GM12878 (cell line): ENCODE data around the gene LMNTD2. TPM values are rescaled to one million over a fixed set of nuclear protein-coding genes. Genes with fewer than 3 reads are reported as not detected.

Experiments
- BHLHE40 ChIP-seq, 2 experiments: fragments of 450-650 bp in 1 of 2; IDR thresholded peaks; 2 replicates each; pipeline ENCODE4 v1.6.1; 2011 to 2017; ENCODE audit warnings: low read depth in 2 of 2, borderline replicate concordance in 1 of 2, improper control_type of control experiment in 1 of 2, low read length in 1 of 2, mild to moderate bottlenecking in 1 of 2
- CREM ChIP-seq: IDR thresholded peaks from 2 replicates; pipeline ENCODE4 v1.6.1; 2014; ENCODE audit warnings: antibody characterized with exemption, low read depth
- EGR1 ChIP-seq, 2 experiments: IDR thresholded peaks; 1 replicate in 1 of 2; 2 replicates in 1 of 2; pipeline ENCODE4 v1.6.1; 2011 to 2012; ENCODE audit warnings: low read depth in 2 of 2, low read length in 2 of 2, borderline replicate concordance in 1 of 2, mild to moderate bottlenecking in 1 of 2, moderate library complexity in 1 of 2
- ETV6 ChIP-seq, 2 experiments: fragments of 450-650 bp in 1 of 2; IDR thresholded peaks in 1 of 2; conservative IDR thresholded peaks in 1 of 2; 2 replicates each; pipeline ENCODE4 v1.6.1; 2014; ENCODE audit warnings: antibody characterized with exemption in 1 of 2, borderline replicate concordance in 1 of 2, low read depth in 1 of 2, mild to moderate bottlenecking in 1 of 2, moderate library complexity in 1 of 2
- MEF2B ChIP-seq: fragments of 450-650 bp; IDR thresholded peaks from 2 replicates; pipeline ENCODE4 v1.6.1; 2018; ENCODE audit warnings: mild to moderate bottlenecking, moderate library complexity; ENCODE audit not compliant: partially characterized antibody, poor library complexity, severe bottlenecking
- SP1 ChIP-seq: IDR thresholded peaks from one replicate; pipeline ENCODE4 v1.6.1; 2011; ENCODE audit warnings: low read depth, low read length
- SPI1 ChIP-seq: IDR thresholded peaks from 2 replicates; pipeline ENCODE4 v1.6.1; 2011; ENCODE audit warnings: low read depth, mild to moderate bottlenecking, low read length, moderate library complexity, borderline replicate concordance; ENCODE audit not compliant: insufficient read depth
- STAT1 ChIP-seq: fragments of 450-650 bp; conservative IDR thresholded peaks from 2 replicates; pipeline ENCODE4 v1.6.1; 2014; ENCODE audit warnings: antibody characterized with exemption, mild to moderate bottlenecking
- TAF1 ChIP-seq: IDR thresholded peaks from 2 replicates; pipeline ENCODE4 v1.6.1; 2011; ENCODE audit warnings: mild to moderate bottlenecking, low read depth, low read length, borderline replicate concordance
- polyA plus RNA-seq, 11 experiments: library from polyadenylated mRNA; depleted of rRNA in 4 of 11; unstranded in 6 of 11; stranded (reverse) in 5 of 11; fragments of >200 nt; fragmentation: Nextera tagmentation in 4 of 11; fragmentation: Illumina TruSeq in 1 of 11; extraction: Ambion mirVana in 4 of 11; extraction: Trizol in 1 of 11; gene quantifications; 1 replicate in 1 of 11; 2 replicates in 10 of 11; pipeline versions ENCODE4 v1.2.1 to v1.2.3, GENCODE V29; 2011 to 2016; ENCODE audit warnings: inconsistent platforms in 2 of 11, missing spikeins in 2 of 11, low read depth in 1 of 11
- total RNA-seq, 4 experiments: library from RNA; depleted of rRNA in 3 of 4; stranded (reverse); fragments of >200 nt in 3 of 4; fragmentation: Illumina TruSeq in 1 of 4; extraction: Trizol in 1 of 4; gene quantifications; 2 replicates each; pipeline versions ENCODE4 v1.2.1 to v1.2.3, GENCODE V29; 2013 to 2021
- TF ChIP-seq, protein P1 (sequence below): fragments of 450-650 bp; IDR thresholded peaks from 2 replicates; pipeline ENCODE4 v1.6.1; 2017; ENCODE audit warnings: mild to moderate bottlenecking, moderate library complexity
- TF ChIP-seq, protein P2 (sequence below): fragments of 450-650 bp; conservative IDR thresholded peaks from 2 replicates; pipeline ENCODE4 v1.6.1; 2017; ENCODE audit warnings: mild to moderate bottlenecking, moderate library complexity
- TF ChIP-seq, protein P3 (sequence below): fragments of 450-650 bp; formaldehyde crosslinking; IDR thresholded peaks from 2 replicates; pipeline ENCODE4 v1.4.0; 2022; ENCODE audit warnings: mild to moderate bottlenecking, moderate library complexity
- TF ChIP-seq, protein P4 (sequence below): fragments of 450-650 bp; formaldehyde crosslinking; IDR thresholded peaks from 2 replicates; pipeline ENCODE4 v1.4.0; 2020; ENCODE audit warnings: mild to moderate bottlenecking, moderate library complexity

Gene LMNTD2
- total and polyA plus RNA-seq, 10 of the 15 experiments (the other 5 are each of a cell fraction or from before 2014, with no cell fraction given): 0.22 to 4.1 (median 1.3) TPM; not detected in 2

DNA sequence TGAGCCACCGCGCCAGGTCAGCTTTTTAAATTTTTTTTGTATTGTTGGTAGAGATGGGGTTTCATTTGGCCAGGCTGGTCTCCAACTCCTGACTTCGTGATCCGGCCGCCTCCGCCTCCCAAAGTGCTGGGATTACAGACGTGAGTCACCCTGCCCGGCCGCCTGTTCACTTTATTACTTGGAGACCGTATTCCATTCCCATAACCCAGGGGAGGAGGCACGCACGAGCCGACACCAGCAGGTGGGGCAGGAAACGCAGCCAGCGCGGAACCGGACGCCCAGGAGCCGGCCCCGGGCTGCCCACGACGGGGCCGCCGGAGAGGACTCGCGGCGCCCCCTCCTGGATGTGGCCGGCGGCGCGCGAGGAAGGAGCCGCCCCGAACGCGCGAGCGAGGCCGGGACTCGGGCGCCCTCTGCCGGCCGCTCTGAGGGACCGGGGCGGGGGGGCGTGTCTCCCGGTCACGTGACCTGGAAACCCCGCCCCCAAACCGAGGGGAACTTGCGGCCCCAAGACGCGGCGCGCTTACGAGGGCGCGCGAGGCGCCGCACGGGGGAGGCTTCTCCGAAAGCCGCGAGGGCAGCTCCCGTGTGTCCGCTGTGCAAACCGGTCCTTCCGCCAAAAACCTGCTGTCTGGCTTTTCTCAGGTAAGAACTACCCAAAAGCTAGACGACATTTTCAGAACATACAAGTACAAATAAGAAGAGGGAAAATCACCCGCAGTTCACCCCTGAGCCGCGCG is 41.9 kb downstream of the LMNTD2 start (continued):
- TF ChIP-seq, protein P1, sequence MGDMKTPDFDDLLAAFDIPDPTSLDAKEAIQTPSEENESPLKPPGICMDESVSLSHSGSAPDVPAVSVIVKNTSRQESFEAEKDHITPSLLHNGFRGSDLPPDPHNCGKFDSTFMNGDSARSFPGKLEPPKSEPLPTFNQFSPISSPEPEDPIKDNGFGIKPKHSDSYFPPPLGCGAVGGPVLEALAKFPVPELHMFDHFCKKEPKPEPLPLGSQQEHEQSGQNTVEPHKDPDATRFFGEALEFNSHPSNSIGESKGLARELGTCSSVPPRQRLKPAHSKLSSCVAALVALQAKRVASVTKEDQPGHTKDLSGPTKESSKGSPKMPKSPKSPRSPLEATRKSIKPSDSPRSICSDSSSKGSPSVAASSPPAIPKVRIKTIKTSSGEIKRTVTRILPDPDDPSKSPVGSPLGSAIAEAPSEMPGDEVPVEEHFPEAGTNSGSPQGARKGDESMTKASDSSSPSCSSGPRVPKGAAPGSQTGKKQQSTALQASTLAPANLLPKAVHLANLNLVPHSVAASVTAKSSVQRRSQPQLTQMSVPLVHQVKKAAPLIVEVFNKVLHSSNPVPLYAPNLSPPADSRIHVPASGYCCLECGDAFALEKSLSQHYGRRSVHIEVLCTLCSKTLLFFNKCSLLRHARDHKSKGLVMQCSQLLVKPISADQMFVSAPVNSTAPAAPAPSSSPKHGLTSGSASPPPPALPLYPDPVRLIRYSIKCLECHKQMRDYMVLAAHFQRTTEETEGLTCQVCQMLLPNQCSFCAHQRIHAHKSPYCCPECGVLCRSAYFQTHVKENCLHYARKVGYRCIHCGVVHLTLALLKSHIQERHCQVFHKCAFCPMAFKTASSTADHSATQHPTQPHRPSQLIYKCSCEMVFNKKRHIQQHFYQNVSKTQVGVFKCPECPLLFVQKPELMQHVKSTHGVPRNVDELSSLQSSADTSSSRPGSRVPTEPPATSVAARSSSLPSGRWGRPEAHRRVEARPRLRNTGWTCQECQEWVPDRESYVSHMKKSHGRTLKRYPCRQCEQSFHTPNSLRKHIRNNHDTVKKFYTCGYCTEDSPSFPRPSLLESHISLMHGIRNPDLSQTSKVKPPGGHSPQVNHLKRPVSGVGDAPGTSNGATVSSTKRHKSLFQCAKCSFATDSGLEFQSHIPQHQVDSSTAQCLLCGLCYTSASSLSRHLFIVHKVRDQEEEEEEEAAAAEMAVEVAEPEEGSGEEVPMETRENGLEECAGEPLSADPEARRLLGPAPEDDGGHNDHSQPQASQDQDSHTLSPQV: peak; percentile 94
- TF ChIP-seq CREM: peak; percentile 20; the same call in 1 of the 2 replicates
- peak; percentile 24; the same call in 1 of the 2 replicates for TF ChIP-seq TAF1
- peak; percentile 78 for TF ChIP-seq SP1
- peak; percentile 38 for TF ChIP-seq MEF2B
- TF ChIP-seq, protein P2, sequence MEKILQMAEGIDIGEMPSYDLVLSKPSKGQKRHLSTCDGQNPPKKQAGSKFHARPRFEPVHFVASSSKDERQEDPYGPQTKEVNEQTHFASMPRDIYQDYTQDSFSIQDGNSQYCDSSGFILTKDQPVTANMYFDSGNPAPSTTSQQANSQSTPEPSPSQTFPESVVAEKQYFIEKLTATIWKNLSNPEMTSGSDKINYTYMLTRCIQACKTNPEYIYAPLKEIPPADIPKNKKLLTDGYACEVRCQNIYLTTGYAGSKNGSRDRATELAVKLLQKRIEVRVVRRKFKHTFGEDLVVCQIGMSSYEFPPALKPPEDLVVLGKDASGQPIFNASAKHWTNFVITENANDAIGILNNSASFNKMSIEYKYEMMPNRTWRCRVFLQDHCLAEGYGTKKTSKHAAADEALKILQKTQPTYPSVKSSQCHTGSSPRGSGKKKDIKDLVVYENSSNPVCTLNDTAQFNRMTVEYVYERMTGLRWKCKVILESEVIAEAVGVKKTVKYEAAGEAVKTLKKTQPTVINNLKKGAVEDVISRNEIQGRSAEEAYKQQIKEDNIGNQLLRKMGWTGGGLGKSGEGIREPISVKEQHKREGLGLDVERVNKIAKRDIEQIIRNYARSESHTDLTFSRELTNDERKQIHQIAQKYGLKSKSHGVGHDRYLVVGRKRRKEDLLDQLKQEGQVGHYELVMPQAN: peak; percentile 49; the same call in 1 of the 2 replicates
- TF ChIP-seq, protein P3, sequence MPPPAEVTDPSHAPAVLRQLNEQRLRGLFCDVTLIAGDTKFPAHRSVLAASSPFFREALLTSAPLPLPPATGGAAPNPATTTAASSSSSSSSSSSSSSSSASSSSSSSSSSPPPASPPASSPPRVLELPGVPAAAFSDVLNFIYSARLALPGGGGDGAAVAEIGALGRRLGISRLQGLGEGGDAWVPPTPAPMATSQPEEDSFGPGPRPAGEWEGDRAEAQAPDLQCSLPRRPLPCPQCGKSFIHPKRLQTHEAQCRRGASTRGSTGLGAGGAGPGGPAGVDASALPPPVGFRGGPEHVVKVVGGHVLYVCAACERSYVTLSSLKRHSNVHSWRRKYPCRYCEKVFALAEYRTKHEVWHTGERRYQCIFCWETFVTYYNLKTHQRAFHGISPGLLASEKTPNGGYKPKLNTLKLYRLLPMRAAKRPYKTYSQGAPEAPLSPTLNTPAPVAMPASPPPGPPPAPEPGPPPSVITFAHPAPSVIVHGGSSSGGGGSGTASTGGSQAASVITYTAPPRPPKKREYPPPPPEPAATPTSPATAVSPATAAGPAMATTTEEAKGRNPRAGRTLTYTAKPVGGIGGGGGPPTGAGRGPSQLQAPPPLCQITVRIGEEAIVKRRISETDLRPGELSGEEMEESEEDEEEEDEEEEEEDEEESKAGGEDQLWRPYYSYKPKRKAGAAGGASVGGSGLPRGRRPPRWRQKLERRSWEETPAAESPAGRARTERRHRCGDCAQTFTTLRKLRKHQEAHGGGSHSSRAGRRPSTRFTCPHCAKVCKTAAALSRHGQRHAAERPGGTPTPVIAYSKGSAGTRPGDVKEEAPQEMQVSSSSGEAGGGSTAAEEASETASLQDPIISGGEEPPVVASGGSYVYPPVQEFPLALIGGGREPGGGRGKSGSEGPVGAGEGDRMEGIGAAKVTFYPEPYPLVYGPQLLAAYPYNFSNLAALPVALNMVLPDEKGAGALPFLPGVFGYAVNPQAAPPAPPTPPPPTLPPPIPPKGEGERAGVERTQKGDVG: peak; percentile 95
- 0 out of 2 replicates have a peak, but pooled peaks have one; percentile 80 for TF ChIP-seq STAT1
- TF ChIP-seq, protein P4, sequence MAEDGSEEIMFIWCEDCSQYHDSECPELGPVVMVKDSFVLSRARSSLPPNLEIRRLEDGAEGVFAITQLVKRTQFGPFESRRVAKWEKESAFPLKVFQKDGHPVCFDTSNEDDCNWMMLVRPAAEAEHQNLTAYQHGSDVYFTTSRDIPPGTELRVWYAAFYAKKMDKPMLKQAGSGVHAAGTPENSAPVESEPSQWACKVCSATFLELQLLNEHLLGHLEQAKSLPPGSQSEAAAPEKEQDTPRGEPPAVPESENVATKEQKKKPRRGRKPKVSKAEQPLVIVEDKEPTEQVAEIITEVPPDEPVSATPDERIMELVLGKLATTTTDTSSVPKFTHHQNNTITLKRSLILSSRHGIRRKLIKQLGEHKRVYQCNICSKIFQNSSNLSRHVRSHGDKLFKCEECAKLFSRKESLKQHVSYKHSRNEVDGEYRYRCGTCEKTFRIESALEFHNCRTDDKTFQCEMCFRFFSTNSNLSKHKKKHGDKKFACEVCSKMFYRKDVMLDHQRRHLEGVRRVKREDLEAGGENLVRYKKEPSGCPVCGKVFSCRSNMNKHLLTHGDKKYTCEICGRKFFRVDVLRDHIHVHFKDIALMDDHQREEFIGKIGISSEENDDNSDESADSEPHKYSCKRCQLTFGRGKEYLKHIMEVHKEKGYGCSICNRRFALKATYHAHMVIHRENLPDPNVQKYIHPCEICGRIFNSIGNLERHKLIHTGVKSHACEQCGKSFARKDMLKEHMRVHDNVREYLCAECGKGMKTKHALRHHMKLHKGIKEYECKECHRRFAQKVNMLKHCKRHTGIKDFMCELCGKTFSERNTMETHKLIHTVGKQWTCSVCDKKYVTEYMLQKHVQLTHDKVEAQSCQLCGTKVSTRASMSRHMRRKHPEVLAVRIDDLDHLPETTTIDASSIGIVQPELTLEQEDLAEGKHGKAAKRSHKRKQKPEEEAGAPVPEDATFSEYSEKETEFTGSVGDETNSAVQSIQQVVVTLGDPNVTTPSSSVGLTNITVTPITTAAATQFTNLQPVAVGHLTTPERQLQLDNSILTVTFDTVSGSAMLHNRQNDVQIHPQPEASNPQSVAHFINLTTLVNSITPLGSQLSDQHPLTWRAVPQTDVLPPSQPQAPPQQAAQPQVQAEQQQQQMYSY (CRISPR knock-in tag): peak; percentile 95
- no peak for TF ChIP-seq ETV6 (conservative IDR thresholded peaks at IDR 0.05 in 1 of 2, IDR thresholded peaks at IDR 0.05 in 1 of 2; ENCODE audit: borderline replicate concordance in 1 of 2, low read depth in 1 of 2)
- TF ChIP-seq BHLHE40 (IDR thresholded peaks at IDR 0.05; ENCODE audit: borderline replicate concordance in 1 of 2, low read depth in 2 of 2, low read length in 1 of 2): peak; percentile 84 to 100
- 0 out of 3 replicates have a peak, but pooled peaks of 1 of the 2 experiments have one; percentile 20 for TF ChIP-seq EGR1 (IDR thresholded peaks at IDR 0.05; ENCODE audit: borderline replicate concordance in 1 of 2, low read depth in 2 of 2, low read length in 2 of 2)
- no peak for TF ChIP-seq SPI1
